Thyroid gland (tissue), 4 donors: ENCODE data around the gene PRKCZ.

ENCODE experiments used
- POLR2A ChIP-seq, 2 donors: fragments of 450-650 bp; IDR thresholded peaks; one replicate each; pipeline ENCODE4 v1.6.1; 2017; ENCODE audit warnings: antibody characterized with exemption in 2 of 2, mild to moderate bottlenecking in 2 of 2, moderate library complexity in 1 of 2
- TF ChIP-seq, protein P1 (sequence below), 6 experiments: fragments of 200-600 bp in 3 of 6; fragments of 450-650 bp in 3 of 6; sonication (generic) in 3 of 6; IDR thresholded peaks; one replicate each; pipeline ENCODE4 v1.5.1; 2016 to 2019; ENCODE audit warnings: antibody characterized with exemption in 6 of 6, mild to moderate bottlenecking in 2 of 6, inconsistent platforms in 1 of 6, moderate library complexity in 1 of 6

DNA sequence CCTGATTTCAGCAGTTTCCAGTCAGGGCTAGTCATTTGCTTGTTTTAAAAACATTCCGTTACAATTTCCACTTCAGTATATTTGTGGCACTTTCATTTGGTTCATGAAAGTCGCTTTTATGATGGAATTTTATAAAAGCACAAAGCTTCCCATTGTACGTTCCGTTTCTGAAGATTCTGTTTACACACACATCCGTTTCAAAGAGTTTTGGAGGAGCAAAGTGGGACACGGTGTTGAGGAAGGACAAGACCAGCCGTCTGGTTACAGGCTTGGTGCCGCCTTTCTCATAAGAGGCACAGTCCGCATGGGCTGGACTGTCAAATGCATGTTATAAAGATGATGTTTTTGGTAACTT, 84.0 kb downstream of the PRKCZ start:
- TF ChIP-seq, protein P1, sequence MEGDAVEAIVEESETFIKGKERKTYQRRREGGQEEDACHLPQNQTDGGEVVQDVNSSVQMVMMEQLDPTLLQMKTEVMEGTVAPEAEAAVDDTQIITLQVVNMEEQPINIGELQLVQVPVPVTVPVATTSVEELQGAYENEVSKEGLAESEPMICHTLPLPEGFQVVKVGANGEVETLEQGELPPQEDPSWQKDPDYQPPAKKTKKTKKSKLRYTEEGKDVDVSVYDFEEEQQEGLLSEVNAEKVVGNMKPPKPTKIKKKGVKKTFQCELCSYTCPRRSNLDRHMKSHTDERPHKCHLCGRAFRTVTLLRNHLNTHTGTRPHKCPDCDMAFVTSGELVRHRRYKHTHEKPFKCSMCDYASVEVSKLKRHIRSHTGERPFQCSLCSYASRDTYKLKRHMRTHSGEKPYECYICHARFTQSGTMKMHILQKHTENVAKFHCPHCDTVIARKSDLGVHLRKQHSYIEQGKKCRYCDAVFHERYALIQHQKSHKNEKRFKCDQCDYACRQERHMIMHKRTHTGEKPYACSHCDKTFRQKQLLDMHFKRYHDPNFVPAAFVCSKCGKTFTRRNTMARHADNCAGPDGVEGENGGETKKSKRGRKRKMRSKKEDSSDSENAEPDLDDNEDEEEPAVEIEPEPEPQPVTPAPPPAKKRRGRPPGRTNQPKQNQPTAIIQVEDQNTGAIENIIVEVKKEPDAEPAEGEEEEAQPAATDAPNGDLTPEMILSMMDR (IDR thresholded peaks at IDR 0.05), result no peak
- TF ChIP-seq POLR2A (IDR thresholded peaks at IDR 0.05), result no peak
